Ureter (tissue), 1 donor: ENCODE measurements around the gene MBTD1. TPM values are rescaled to one million over a fixed set of nuclear protein-coding genes. Genes with fewer than 3 reads are reported as not detected.
"Not testable (repeated sequence)": the region's sequence is repeated elsewhere in the genome, so short reads cannot be mapped to it uniquely, and the experiment has no call there.

Experiments used
- DNase-seq: peaks from one replicate; pipeline ENCODE4 v3.0.0-alpha.2; 2020; ENCODE audit warnings: low spot score
- total RNA-seq: library from RNA; stranded (reverse); gene quantifications from one replicate; pipeline ENCODE4 v1.2.4, GENCODE V29; 2023
- donor health status: DM: yes; HTN: yes; CAD: no.

Gene MBTD1
- total RNA-seq, 1 donor from 2014 or later = 22.0 TPM

- DNase-seq = no peak
Measured at GRCh38 chr17:51255673-51256072, 4.2 kb downstream of the MBTD1 start.

- no peak for DNase-seq
Measured at GRCh38 chr17:51251010-51251409, 8.8 kb downstream of the MBTD1 start.

- no peak for DNase-seq
Measured at GRCh38 chr17:51250314-51250840, 9.5 kb downstream of the MBTD1 start.

GRCh38 chr17:51245535-51245934 lies 14.3 kb downstream of the MBTD1 start:
- DNase-seq = no peak

GRCh38 chr17:51244041-51244440 lies 15.8 kb downstream of the MBTD1 start:
- DNase-seq = no peak

GRCh38 chr17:51240275-51240674 lies 19.6 kb downstream of the MBTD1 start:
- no peak for DNase-seq

GRCh38 chr17:51238255-51238887 lies 21.5 kb downstream of the MBTD1 start:
- no peak for DNase-seq

- no peak for DNase-seq
Measured at GRCh38 chr17:51234162-51234561, 25.7 kb downstream of the MBTD1 start.

- no peak for DNase-seq
Measured at GRCh38 chr17:51231999-51232398, 27.9 kb downstream of the MBTD1 start.

- DNase-seq = no peak
Measured at GRCh38 chr17:51230306-51230705, 29.5 kb downstream of the MBTD1 start.

GRCh38 chr17:51229889-51230288 lies 30.0 kb downstream of the MBTD1 start:
- no peak for DNase-seq

- DNase-seq = no peak
Measured at GRCh38 chr17:51228161-51228560, 31.7 kb downstream of the MBTD1 start.

- not testable (repeated sequence) for DNase-seq
Measured at GRCh38 chr17:51225523-51225922, 34.3 kb downstream of the MBTD1 start.

- DNase-seq = no peak
Measured at GRCh38 chr17:51224402-51225262, 35.2 kb downstream of the MBTD1 start.

- DNase-seq = no peak
Measured at GRCh38 chr17:51221322-51221721, 38.5 kb downstream of the MBTD1 start.

- no peak for DNase-seq
Measured at GRCh38 chr17:51217946-51218345, 41.9 kb downstream of the MBTD1 start.

- DNase-seq = no peak
Measured at GRCh38 chr17:51214920-51215319, 44.9 kb downstream of the MBTD1 start.

GRCh38 chr17:51203838-51204237 lies 56.0 kb downstream of the MBTD1 start:
- DNase-seq = no peak

GRCh38 chr17:51200846-51201245 lies 59.0 kb downstream of the MBTD1 start:
- DNase-seq = no peak

- DNase-seq = no peak
Measured at GRCh38 chr17:51200295-51200694, 59.6 kb downstream of the MBTD1 start.

- DNase-seq = no peak
Measured at GRCh38 chr17:51197754-51198153, 62.1 kb downstream of the MBTD1 start.

GRCh38 chr17:51191895-51192294 lies 68.0 kb downstream of the MBTD1 start:
- no peak for DNase-seq

GRCh38 chr17:51189628-51190027 lies 70.2 kb downstream of the MBTD1 start:
- DNase-seq = no peak
